ENCODE results near the gene RANBP3. TPM values are rescaled to one million over a fixed set of nuclear protein-coding genes. Genes with fewer than 3 reads are reported as not detected.

The RANBP3 gene
- total and polyA plus RNA-seq, 2 of the 8 experiments (the other 6 are each of a cell fraction or from before 2014, with no cell fraction given) = 95.4 to 122 TPM

- H3K4ac ChIP-seq (replicated peaks; ENCODE audit: insufficient read length, low read depth, low read length) = no peak overlapping the region
- no peak overlapping the region for H4K91ac ChIP-seq (replicated peaks; ENCODE audit: insufficient read length, low read length)
- WGBS, 2 experiments (ENCODE audit: extremely low coverage in 1 of 2, insufficient coverage in 1 of 2, insufficient read length in 1 of 2, insufficient replicate concordance in 2 of 2, low coverage in 1 of 2, low lambda C conversion rate in 2 of 2, missing lambda C conversion rate in 1 of 2) = 70% methylated on average over 15 of the region's 15 CpGs; no CpG with 5 or more reads in 1 of the 2 experiments
- H3K27me3 ChIP-seq (replicated peaks in 1 of 4; ENCODE audit: control insufficient read depth in 3 of 4, extremely low read depth in 1 of 4, insufficient read depth in 3 of 4, low read length in 3 of 4) = 0 out of 7 replicates have a peak, but pooled peaks cover 0 to 2% (median 0%) of the 10 kb centered on the region in 4 experiments
- H3K18ac ChIP-seq (ENCODE audit: extremely low read depth, low read length) = no peak overlapping the region
- H3K27ac ChIP-seq (ENCODE audit: low read depth, low read length) = no peak overlapping the region
- no peak overlapping the region for H2BK20ac ChIP-seq (ENCODE audit: low read length)
- no peaks in the 10 kb centered on the region for H4K20me1 ChIP-seq (replicated peaks in 1 of 2; ENCODE audit: control insufficient read depth in 1 of 2, insufficient read depth in 2 of 2, low read length in 2 of 2)
- H3K23me2 ChIP-seq (ENCODE audit: low read depth, low read length) = no peaks in the 10 kb centered on the region
- no peaks in the 10 kb centered on the region for H3K79me2 ChIP-seq (ENCODE audit: control insufficient read depth in 1 of 2, insufficient read depth in 2 of 2, low read length in 2 of 2)
- peak overlapping the region; percentile 1 for H4K5ac ChIP-seq (ENCODE audit: insufficient read length, low read depth, low read length)
- no peak overlapping the region for H4K8ac ChIP-seq (ENCODE audit: extremely low read depth, insufficient read depth, low read length)
- ChIA-PET CTCF (ENCODE audit: partially characterized antibody) (interaction anchor here (1.6 kb wide), 1 partner anchor 77 kb away, joined by 9 read pairs; no protein-coding TSS in a partner anchor), POLR2A (ENCODE audit: partially characterized antibody) (interaction anchor here (2.5 kb wide), 1 partner anchor 52 kb away, joined by 8 read pairs; no protein-coding TSS in a partner anchor)
- no peak overlapping the region for H2AK5ac ChIP-seq (ENCODE audit: low read depth, low read length)
- no peak for FAIRE-seq
- H2BK120ac ChIP-seq (replicated peaks; ENCODE audit: low read depth, low read length) = no peak overlapping the region
- no peak overlapping the region for H2BK12ac ChIP-seq (ENCODE audit: low read depth, low read length)
- H3K4me2 ChIP-seq (ENCODE audit: insufficient read depth in 1 of 2, low read depth in 2 of 2, low read length in 2 of 2) = peak overlapping the region in 1 of 2 experiments; percentile 34; a peak in 2 of 4 replicates
- H3K23ac ChIP-seq (ENCODE audit: insufficient read length) = no peak overlapping the region
- no peaks in the 10 kb centered on the region for H3K36me3 ChIP-seq (ENCODE audit: control insufficient read depth in 2 of 4, insufficient read depth in 4 of 4, low read length in 3 of 4)
- H3K9me3 ChIP-seq (ENCODE audit: insufficient read depth in 2 of 2, low read depth in 1 of 2, low read length in 1 of 2) = no peaks in the 10 kb centered on the region
- H3K4me1 ChIP-seq (replicated peaks in 1 of 4; ENCODE audit: control insufficient read depth in 3 of 4, insufficient read depth in 4 of 4, low read length in 3 of 4) = peaks cover 0 to 17% (median 6%) of the 10 kb centered on the region in 4 experiments; a peak in 6 of 7 replicates
- H3K79me1 ChIP-seq (ENCODE audit: low read depth, low read length) = no peaks in the 10 kb centered on the region
- H2AFZ ChIP-seq (ENCODE audit: low read length) = no peak overlapping the region
- no peak overlapping the region for H3K4me3 ChIP-seq (ENCODE audit: extremely low read depth in 1 of 4, insufficient read depth in 2 of 4, low read depth in 3 of 4, low read length in 4 of 4)
- no peak overlapping the region for H2BK5ac ChIP-seq (ENCODE audit: low read depth, low read length)
- H3K56ac ChIP-seq (replicated peaks; ENCODE audit: insufficient read length, low read depth, low read length) = no peak overlapping the region
- H2BK15ac ChIP-seq (ENCODE audit: low read length) = no peak overlapping the region
- no peak for DNase-seq (ENCODE audit: low read depth in 1 of 2, low spot score in 2 of 2)
- TF ChIP-seq SP2 (IDR thresholded peaks at IDR 0.05; ENCODE audit: low read length) (no peak), E2F6 (IDR thresholded peaks at IDR 0.05) (peak; percentile 24; the same call in 1 of the 2 replicates), KDM1A (IDR thresholded peaks at IDR 0.05; ENCODE audit: borderline replicate concordance, low read length) (peak; percentile 78; the same call in 1 of the 2 replicates)
- no peak overlapping the region for H3K14ac ChIP-seq (ENCODE audit: insufficient read length)
- H3K9ac ChIP-seq (replicated peaks in 1 of 4; ENCODE audit: extremely low read depth in 1 of 4, low read depth in 3 of 4, low read length in 3 of 4) = no peak overlapping the region
Measured at GRCh38 chr19:5880604-5881078, 97.3 kb downstream of the RANBP3 start.

Measured in H1 (cell line).